Lower leg skin (tissue), 4 donors: ENCODE measurements around the gene APOC1. TPM values are rescaled to one million over a fixed set of nuclear protein-coding genes. Genes with fewer than 3 reads are reported as not detected.

Experiments used
- DNase-seq, 2 donors: peaks; one replicate each; pipeline ENCODE4 v3.0.0-alpha.2; 2019; ENCODE audit warnings: low spot score in 2 of 2
- H3K4me3 ChIP-seq: fragments of 200-600 bp; sonication (generic); 2 replicates; pipeline ENCODE4 v1.5.1; 2017; ENCODE audit warnings: mild to moderate bottlenecking, low read depth; ENCODE audit not compliant: poor library complexity, severe bottlenecking
- POLR2A ChIP-seq, 2 donors: fragments of 450-650 bp; IDR thresholded peaks; one replicate each; pipeline ENCODE4 v1.6.1; 2016 to 2017; ENCODE audit warnings: antibody characterized with exemption in 2 of 2, mild to moderate bottlenecking in 1 of 2, moderate library complexity in 1 of 2
- WGBS, 2 donors: methylation state at CpG; one replicate each; pipeline ENCODE4 v1.1.5; 2018; 5-methylcytosine and 5-hydroxymethylcytosine counted together
- intact Hi-C: fragments of 100-400 bp; cut with DNase I; formaldehyde crosslinking; loops from one replicate; pipeline ENCODE4 v1.15.0; 2023; ENCODE audit warnings: low total_unique reads
- total RNA-seq, 4 donors: library from RNA; depleted of rRNA; stranded (reverse); fragments of >200 nt; gene quantifications; one replicate each; pipeline ENCODE4 v1.1.0, GENCODE V29; 2016
- TF ChIP-seq, protein P1 (sequence below), 3 donors: fragments of 450-650 bp; IDR thresholded peaks; one replicate each; pipeline ENCODE4 v1.5.1; 2016; ENCODE audit warnings: antibody characterized with exemption in 3 of 3, mild to moderate bottlenecking in 3 of 3, moderate library complexity in 2 of 3

Gene APOC1
- total RNA-seq, 4 donors from 2014 or later, result 17.1 to 35.5 (median 28.8) TPM

- TF ChIP-seq, protein P1, sequence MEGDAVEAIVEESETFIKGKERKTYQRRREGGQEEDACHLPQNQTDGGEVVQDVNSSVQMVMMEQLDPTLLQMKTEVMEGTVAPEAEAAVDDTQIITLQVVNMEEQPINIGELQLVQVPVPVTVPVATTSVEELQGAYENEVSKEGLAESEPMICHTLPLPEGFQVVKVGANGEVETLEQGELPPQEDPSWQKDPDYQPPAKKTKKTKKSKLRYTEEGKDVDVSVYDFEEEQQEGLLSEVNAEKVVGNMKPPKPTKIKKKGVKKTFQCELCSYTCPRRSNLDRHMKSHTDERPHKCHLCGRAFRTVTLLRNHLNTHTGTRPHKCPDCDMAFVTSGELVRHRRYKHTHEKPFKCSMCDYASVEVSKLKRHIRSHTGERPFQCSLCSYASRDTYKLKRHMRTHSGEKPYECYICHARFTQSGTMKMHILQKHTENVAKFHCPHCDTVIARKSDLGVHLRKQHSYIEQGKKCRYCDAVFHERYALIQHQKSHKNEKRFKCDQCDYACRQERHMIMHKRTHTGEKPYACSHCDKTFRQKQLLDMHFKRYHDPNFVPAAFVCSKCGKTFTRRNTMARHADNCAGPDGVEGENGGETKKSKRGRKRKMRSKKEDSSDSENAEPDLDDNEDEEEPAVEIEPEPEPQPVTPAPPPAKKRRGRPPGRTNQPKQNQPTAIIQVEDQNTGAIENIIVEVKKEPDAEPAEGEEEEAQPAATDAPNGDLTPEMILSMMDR (IDR thresholded peaks at IDR 0.05), result no peak
- TF ChIP-seq POLR2A (IDR thresholded peaks at IDR 0.05), result no peak
- intact Hi-C loops, result no loop called here
- DNase-seq, result no peak
- no peak overlapping the region for H3K4me3 ChIP-seq
- WGBS, 2 donors, result 87 to 97% methylated on average over 4 of the region's 4 CpGs
Measured at GRCh38 chr19:44872661-44873060, 41.7 kb upstream of the APOC1 start.

GRCh38 chr19:44874317-44874716 lies 40.1 kb upstream of the APOC1 start:
- no peak overlapping the region for H3K4me3 ChIP-seq
- intact Hi-C loops, result no loop called here
- WGBS, 2 donors, result 90 to 95% methylated on average over 13 to 16 of the region's 16 CpGs
- no peak for DNase-seq
- TF ChIP-seq, protein P1 (IDR thresholded peaks at IDR 0.05), result no peak
- TF ChIP-seq POLR2A (IDR thresholded peaks at IDR 0.05), result no peak

GRCh38 chr19:44875666-44876451 lies 38.5 kb upstream of the APOC1 start:
- no peak overlapping the region for H3K4me3 ChIP-seq
- DNase-seq, result no peak
- WGBS, 2 donors, result 77 to 84% methylated on average over 22 of the region's 22 CpGs
- intact Hi-C loops, result no loop called here
- TF ChIP-seq POLR2A (IDR thresholded peaks at IDR 0.05), result no peak
- TF ChIP-seq, protein P1 (IDR thresholded peaks at IDR 0.05), result no peak

DNA sequence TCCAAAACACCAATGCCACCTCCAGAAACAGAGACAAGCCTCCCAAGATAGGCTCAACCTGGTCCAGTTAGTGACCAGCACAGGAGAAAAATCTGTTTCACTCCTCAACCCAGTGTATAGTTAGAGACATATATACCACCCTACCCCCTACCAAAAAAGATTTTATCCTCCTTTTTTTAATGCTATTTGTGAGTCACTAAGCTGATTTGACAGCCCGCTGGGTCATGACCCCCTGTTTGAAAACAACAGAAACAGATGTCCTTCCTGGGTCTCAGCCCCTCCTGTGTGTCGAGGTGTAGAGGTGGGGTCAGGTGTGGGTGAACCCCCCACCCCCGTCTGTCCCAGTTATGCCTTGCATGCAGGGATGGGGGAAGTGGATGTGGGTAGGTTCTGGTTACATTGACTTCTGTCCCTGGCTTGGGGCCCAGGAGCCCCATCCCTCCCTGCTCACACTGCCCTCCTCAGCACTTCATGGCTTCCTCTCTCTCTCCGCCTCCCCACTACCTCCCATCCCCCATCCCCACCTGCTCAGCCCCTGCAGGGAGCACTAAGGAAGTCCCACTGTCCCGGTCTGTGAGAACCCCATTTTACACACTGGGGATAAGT lies 37.4 kb upstream of the APOC1 start:
- TF ChIP-seq, protein P1 (IDR thresholded peaks at IDR 0.05), result no peak
- TF ChIP-seq POLR2A (IDR thresholded peaks at IDR 0.05), result no peak
- no peak for DNase-seq
- H3K4me3 ChIP-seq, result no peak overlapping the region
- intact Hi-C loops, result no loop called here
- 63 to 69% methylated on average over 5 of the region's 5 CpGs for WGBS, 2 donors

- DNase-seq, result no peak
- 76 to 77% methylated on average over 16 to 26 of the region's 26 CpGs for WGBS, 2 donors
- intact Hi-C loops, result no loop called here
- no peak for TF ChIP-seq POLR2A (IDR thresholded peaks at IDR 0.05)
- TF ChIP-seq, protein P1 (IDR thresholded peaks at IDR 0.05), result no peak
- H3K4me3 ChIP-seq, result no peak overlapping the region
Measured at GRCh38 chr19:44878120-44878865, 36.1 kb upstream of the APOC1 start.
